ENCODE results near the gene PTPRN2. TPM values are rescaled to one million over a fixed set of nuclear protein-coding genes. Genes with fewer than 3 reads are reported as not detected.
"Not testable (repeated sequence)": the region's sequence is repeated elsewhere in the genome, so short reads cannot be mapped to it uniquely, and the experiment has no call there.

PTPRN2 gene
- polyA plus RNA-seq, 1 donor, result 1.7 TPM

GRCh38 chr7:157906583-157906982, 681.0 kb downstream of the PTPRN2 start:
- DNase-seq (ENCODE audit: low read depth), result no peak

GRCh38 chr7:157905651-157906461, 681.8 kb downstream of the PTPRN2 start:
- DNase-seq (ENCODE audit: low read depth), result no peak

- DNase-seq (ENCODE audit: low read depth), result no peak
These were observed 682.6 kb downstream of the PTPRN2 start for GRCh38 chr7:157904866-157905570.

- no peak for DNase-seq (ENCODE audit: low read depth)
These were observed 683.3 kb downstream of the PTPRN2 start for GRCh38 chr7:157904211-157904865.

GRCh38 chr7:157903710-157904109, 683.9 kb downstream of the PTPRN2 start:
- no peak for DNase-seq (ENCODE audit: low read depth)

- no peak for DNase-seq (ENCODE audit: low read depth)
These were observed 684.3 kb downstream of the PTPRN2 start for GRCh38 chr7:157903296-157903695.

- not testable (repeated sequence) for DNase-seq (ENCODE audit: low read depth)
These were observed 685.6 kb downstream of the PTPRN2 start for GRCh38 chr7:157901816-157902610.

GRCh38 chr7:157901166-157901565, 686.5 kb downstream of the PTPRN2 start:
- no peak for DNase-seq (ENCODE audit: low read depth)

GRCh38 chr7:157900556-157900955, 687.1 kb downstream of the PTPRN2 start:
- no peak for DNase-seq (ENCODE audit: low read depth)

- no peak for DNase-seq (ENCODE audit: low read depth)
These were observed 687.6 kb downstream of the PTPRN2 start for GRCh38 chr7:157900011-157900410.

- no peak for DNase-seq (ENCODE audit: low read depth)
These were observed 688.7 kb downstream of the PTPRN2 start for GRCh38 chr7:157898802-157899505.

GRCh38 chr7:157898261-157898660, 689.4 kb downstream of the PTPRN2 start:
- DNase-seq (ENCODE audit: low read depth), result no peak

GRCh38 chr7:157897681-157898080, 689.9 kb downstream of the PTPRN2 start:
- no peak for DNase-seq (ENCODE audit: low read depth)

- no peak for DNase-seq (ENCODE audit: low read depth)
These were observed 690.7 kb downstream of the PTPRN2 start for GRCh38 chr7:157896774-157897555.

- not testable (repeated sequence) for DNase-seq (ENCODE audit: low read depth)
These were observed 691.3 kb downstream of the PTPRN2 start for GRCh38 chr7:157896376-157896675.

- DNase-seq (ENCODE audit: low read depth), result no peak
These were observed 691.9 kb downstream of the PTPRN2 start for GRCh38 chr7:157895520-157896375.

GRCh38 chr7:157895098-157895497, 692.5 kb downstream of the PTPRN2 start:
- not testable (repeated sequence) for DNase-seq (ENCODE audit: low read depth)

GRCh38 chr7:157893535-157894044, 694.0 kb downstream of the PTPRN2 start:
- no peak for DNase-seq (ENCODE audit: low read depth)
